Measurements from ENCODE around the gene PLA2G2C.
A peak's percentile ranks its signal among the peaks of the same experiment; 100 is the strongest.

The PLA2G2C gene

DNA sequence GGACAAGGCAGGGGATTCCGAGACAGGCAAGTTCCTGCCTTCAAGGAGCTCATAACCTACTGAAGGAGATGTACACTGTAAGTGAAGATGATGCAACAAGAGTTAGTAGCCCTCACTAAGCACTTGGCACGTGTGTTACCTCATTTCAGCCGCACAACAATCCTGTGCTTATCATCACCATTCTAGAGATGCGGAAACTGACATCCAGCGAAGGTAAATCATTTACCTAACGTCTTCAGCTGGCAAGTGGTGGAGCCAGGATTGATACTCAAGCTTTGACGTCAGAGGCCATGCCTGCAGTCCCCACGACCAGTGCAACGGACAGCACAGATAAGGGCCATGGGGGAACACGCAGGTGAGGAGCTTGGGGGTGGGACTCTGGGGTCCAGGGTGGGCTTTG, 3.3 kb downstream of the PLA2G2C start:
- no peak for DNase-seq

DNA sequence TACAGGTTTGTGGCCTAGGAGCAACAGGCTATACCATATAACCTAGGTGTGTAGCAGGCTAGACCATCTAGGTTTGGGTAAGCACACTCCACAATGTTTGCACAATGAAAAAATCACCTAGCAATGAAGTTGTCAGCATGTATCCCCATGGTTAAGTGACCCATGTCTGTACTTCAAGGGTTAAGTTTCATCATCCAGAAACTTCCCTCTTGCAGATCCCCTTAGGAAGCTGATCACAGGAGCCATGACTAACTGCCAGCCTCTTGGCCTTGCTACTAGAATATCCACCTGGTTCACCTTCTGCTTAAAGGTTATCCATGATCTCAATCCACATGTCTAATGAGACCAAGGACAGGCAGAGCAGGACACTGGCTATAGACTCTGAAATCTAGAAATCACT, 3.9 kb downstream of the PLA2G2C start:
- DNase-seq = no peak

DNA sequence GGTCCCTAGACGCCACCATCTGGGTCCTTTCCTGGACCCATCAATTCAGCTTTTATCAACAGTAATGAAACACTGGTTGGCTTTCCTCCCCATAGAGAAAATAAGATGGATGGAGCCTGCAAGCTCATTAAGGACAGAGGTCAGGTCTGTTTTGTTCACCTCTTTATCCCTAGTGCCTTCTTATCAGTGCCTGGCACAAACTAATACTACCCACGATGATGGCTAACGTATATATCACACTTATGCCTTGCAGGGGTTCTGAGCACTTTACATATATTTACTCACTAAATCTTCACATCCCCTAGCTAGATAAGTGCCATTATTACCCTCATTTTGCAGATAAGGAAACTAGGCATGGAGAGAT, 5.5 kb downstream of the PLA2G2C start:
- DNase-seq = no peak

DNA sequence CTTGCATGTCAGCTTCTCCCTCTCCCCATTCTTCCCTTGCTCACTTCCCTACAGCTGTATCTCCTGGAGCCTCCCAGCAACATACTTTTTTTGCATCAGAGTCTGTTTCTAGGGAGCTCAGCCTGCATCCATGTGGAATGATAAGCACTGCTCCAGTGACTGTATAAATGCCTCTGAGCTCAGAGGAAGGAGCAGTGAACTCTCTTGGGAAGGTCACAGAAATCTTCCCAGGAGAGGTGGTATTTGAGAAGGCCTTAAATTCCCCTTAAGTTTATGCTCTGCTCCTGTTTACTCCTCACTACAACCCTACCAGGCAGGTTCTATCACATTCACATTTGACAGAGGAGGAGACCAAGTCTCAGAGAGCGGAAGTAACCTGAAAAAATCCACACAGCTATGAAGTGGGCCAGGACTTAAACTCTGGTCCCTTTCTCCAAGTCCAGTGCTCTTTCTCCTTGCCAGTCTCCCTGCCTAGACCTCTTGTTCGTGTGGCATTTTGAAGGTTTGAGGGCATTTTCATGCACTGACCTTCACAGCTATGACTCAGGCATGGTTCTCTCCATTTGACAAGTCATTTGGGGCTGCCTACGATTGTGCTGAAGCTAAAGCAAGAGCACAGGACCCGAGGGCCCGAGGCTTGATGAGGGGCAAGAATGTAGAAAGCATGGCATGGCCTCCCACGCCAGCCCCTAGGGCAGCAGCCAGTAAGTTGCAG, 6.0 kb downstream of the PLA2G2C start:
- DNase-seq = no peak

DNA sequence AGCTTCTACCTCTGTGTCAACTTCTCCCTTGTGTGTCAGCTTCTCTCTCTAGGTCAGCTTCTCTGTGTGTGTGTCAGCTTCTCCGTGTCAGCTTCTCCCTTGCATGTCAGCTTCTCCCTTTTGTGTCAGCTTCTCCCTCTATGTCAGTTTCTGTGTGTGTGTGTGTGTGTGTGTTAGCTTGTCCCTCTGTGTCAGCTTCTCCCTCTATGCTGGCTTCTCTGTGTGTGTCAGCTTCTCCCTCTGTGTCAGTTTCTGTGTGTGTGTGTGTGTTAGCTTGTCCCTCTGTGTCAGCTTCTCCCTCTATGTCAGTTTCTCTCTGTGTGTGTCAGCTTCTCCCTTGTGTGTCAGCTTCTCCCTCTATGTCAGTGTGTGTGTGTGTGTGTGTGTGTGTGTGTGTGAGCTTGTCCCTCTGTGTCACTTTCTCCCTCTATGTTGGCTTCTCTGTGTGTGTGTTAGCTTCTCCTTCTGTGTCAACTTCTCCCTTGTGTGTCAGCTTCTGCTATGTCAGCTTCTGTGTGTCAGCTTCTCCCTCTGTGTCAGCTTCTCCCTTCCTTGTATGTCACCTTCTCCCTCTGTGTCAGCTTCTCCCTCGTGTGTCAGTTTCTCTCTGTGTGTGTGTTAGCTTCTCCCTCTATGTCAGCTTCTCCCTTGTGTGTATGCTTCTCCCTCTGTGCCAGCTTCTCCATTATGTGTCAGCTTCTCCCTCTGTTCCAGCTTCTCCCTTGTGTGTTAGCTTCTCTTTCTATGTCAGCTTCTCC, 6.8 kb downstream of the PLA2G2C start:
- DNase-seq = no peak

DNA sequence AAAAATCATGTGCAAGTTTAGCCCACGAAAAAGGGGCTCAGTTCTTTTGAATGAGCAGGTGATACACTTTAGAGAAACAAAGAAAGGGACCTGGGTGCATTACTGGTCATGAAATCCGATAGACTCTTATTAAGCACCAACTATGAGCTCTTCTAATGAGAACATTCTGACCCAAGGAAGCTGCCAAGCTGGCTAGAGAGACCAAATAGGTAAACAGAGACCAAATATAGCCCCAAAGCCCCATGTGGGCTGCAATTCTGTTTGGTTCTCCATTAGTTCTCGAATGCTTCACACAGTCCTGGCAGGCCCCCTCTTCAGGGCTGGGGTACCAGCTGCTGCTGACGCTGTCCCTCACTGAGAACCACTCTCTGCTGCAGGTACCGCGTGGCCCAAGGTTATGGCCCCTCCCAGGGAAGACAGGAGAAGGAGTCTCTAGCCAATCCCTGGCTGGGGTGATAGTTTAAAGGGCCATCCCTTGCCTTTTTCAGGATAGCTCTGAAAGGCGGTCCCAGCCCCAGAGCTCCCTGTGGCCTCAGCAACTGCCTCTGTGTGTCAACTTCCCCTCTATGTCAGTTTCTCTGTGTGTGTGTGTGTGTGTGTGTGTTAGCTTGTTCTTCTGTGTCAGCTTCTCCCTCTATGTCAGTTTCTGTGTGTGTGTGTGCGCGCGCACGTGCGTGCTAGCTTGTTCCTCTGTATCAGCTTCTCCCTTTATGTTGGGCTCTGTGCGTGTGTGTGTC, 7.5 kb downstream of the PLA2G2C start:
- no peak for DNase-seq

DNA sequence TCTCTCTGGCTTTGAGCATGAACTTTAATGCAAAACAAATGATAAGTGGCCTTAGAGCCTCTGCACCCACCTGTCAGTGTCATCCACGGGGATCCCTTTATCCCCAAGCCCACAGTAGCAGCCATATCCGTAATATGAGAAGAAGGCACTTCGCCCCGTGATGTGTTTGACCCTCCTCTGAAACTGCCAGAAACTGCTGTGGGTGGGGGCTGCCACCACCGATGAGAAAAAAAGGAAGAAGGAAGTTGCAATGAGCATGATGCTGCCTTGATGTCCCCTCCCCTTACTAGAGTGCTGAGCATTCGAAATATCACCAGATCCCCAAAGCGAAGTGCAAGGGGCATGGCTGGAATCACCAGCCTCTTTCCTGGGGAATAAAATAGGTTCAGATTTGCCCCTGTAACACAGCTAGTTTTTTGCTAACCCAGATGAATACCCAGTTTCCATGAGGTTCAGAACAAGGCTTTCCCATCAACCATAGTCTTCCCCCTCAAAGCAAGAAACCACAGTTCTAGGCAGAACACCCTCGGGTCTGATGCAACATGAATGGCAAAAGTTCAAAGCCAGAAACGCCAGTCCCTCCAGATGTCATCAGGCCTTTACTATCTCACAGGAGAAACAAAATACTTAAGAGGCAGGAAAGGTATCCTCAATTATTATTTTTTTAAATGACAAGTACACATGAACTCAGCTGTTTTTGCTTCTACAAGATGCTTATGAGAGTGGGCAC, 11.2 kb downstream of the PLA2G2C start:
- no peak for DNase-seq

DNA sequence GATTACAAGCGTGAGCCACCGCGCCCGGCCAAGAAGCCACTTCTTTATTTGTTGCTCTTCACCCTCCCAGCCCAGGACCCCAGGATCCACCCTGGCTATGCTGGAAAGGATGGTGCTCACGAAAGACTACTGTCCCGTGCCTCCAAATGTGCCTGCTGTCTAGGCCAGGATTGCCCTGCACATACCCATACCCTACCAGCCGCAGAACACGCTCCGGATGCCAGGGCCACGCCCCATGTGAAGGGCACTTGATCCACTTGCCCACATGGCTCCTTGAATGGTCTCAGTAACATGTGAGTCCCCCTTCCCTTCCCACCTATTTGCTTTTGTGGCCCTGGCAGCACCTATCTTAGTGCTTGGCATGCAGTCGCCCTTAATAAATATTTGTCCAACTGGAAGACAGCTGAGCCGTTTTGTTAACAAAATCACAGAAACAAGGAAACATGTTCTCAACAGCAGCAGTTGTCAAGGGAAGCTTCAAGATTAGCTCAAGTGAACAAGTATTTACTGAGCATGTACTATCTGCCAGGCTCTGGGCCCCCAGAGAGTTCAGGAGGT, 14.2 kb downstream of the PLA2G2C start:
- DNase-seq = no peak

DNA sequence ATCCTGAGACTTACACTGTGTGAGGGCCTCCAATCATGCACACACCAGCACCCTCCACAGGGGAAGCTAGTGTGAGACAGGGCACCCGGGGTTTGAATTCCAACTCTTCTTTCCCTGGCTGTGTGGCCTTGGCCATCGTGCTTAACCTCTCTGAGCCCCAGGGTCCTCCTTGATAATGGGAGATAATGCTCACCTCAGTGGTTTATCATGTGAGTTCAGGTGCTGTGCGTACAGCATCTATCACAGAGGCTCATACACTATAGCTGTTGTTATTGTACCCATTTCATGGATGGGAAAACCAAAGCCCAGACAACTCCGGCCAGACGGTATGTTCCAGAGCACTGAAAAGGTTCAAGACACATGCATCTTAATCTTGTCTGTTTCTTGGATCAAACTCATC, 16.4 kb downstream of the PLA2G2C start:
- DNase-seq = no peak

DNA sequence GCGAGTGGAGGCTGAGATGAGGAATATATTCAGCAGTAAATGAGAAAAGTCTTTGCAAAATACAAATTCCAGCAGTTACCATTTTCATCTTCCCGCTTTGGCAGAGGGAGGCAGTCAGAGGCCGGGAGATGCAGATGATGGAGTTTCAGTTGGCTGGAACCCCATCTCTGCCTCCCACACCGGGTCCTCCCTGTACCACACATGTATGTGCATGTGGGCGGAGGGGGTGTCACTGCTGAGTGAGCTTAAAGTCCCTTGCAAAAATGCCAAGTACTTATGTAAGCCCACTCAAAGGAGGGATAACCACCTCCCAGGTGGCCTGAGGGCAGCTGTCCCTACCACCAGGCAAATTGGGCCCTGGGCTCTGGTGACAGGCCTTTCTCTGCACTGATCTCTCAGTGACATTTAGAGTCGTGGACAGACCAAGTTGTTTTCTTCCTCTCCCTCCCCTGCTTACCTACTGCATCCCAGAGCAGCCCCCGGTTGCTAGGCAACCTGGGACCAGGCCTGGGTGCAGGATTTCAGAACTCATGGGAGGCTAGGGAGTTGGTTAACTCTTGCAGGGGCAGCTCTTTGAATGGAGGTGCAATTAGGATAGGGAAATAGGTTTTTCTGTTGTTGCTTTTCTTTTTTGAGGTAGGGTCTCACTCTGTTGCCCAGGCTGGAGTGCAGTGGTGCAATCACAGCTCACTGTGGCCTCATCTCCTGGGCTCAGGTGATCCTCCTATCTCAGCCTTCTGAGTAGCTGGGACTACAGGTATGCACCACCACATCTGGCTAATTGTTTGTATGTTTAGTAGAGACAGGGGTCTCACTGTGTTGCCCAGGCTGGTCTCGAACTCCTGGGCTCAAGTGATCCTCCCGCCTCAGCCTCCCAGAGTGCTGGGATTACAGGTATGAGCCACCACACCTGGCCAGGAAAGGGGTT, 17.5 kb downstream of the PLA2G2C start:
- no peak for DNase-seq

DNA sequence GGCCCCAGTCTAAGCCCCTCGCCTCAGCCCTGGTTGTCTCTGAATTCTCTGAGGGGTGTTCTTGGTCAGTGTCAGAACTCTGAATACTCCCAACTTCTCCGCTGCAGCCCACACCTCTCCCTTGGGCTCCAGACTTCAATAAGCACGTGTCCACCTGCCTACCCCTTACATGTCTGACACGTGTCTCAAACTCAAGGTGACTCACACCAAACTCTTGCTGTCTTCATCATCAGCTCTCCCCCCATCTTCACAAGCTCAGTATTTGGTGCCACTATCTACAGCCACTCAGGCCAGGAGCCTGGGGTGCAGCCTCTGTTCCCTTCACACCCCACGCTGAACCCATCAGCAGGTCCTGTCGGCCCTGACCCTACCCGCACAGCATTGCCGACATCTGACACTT, 19.2 kb downstream of the PLA2G2C start:
- DNase-seq = no peak

DNA sequence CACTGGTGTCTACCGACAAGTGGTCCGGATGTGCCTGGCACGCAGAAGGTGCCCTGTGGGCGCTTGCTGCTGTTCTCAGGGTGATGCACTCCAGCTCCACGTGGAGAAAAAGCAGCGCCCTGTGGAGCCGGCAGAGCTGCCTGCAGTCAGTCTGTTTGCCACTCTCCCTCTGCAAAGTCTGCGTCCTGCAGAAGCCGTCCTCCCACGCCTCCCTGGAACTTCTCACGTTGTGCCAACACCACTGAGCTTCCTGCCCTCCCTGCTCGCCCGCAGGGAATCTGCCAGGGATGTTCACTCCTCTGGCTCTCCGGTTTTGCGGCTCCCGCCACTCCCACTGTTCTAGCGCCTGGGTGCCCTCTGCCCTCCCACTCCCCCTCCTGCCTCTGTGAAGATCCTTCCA, 20.3 kb downstream of the PLA2G2C start:
- DNase-seq = no peak

DNA sequence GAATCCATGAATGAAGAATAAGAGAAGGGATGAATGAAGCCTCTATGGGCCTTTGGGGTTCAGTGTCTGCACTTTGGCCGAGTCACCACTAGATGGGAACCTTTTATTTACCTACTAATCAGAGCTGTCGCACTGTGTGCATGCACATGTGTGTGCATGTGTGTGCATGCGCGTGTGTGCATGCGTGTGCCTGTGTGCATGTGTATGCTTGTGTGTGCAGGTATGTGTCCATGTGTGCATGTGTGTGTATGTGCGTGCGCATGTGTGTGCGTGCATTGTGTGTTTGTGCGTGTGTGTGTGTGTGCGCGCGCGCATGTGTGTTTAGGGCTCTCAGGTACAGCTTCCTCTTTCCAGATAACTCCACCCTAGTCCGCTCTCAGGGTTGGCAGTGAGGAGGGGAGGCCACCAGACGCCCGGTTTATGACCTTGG, 20.8 kb downstream of the PLA2G2C start:
- no peak for DNase-seq

DNA sequence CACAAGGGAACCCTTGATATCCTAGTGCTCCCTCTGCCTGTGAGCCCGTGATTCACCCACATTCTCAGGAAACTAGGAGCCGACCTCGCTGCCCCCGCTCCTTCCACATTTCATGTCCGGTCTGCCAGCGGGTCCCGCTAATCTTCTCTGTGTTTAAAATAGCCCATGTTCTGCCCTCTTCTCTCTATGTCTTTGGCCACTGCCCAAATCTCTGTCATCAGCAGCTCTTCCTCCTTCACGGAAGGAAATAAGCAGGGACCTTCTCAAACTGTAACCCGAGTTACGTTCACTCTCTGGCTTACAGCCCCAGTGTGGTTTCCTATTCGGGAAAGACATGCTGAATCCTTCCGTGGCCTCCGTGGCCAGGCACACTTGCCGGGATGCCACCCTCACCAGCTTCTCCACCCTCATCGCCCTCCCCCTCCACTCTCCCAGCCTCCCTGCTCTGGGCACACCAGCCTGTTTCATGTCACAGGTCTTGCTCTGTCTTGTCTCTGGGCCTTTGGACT, 21.6 kb downstream of the PLA2G2C start:
- no peak for DNase-seq

DNA sequence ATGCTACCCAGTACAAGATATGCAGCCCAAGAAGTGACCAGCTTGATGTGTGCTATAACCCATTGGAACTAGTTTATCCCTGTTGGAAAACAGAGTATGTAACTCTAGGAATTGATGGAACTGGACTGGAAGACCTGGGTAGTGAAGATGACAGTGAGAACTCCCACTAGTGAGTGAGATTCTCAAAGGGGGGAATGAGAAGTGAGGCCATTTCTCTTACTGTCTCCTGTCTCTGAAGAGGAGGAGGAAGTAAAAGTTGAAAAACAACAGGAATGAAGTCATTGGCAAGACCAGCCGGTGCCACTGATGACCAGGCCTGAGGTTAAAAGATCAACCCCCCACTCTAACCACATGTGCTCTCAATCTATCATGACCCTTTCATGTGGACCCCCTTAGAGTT, 26.3 kb downstream of the PLA2G2C start:
- no peak for DNase-seq

DNA sequence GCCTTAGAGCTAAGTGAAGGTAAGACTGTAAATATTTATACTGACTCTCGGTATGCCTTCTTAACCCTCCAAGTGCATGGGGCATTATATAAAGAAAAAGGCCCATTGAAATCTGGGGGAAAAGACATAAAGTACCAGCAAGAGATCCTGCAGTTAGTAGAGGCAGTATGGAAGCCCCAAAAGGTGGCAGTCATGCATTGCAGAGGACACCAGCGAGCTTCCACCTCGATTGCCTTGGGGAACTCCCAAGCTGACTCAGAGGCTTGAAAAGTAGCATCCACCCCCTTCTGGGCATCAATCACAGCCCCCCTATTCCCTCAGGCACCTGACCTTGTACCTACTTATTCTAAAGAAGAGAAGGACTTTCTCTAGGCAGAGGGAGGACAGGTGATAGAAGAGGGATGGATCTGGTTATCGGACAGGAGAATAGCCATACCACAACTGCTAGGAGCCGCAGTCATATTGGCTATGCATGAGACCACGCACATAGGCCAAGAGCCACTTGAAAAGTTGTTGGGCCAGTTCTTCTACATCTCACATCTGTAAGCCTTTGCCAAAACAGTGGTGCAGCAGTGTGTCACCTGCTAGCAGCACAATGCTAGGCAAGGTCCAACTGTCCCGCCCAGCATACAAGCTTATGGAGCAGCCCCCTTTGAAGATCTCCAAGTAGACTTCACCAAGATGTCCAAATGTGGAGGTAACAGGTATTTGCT, 27.8 kb downstream of the PLA2G2C start:
- no peak for DNase-seq

DNA sequence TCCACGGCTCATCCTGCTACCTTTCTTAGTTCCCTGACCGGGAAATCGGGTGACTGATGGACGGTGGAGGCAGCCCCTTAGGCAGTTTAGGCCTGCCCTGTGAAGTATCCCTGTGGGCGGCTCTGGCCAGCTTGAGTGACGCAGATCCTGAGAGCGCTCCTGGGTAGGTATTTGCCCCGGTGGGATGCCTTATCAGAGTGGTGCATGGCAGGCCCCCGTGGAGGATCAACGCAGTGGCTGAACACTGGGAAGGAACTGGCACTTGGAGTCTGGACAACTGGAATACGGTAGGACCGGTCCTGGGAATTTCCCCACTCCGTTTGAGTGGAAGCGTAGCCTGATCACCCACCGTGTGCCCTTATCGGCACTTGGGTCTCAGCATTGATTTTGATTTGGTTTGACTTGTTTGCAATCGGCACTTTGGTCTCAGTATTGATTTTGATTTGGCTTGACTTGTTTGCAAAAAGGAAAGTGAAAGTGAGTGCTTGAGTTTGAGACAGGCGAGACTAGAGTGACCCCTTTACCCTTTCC, 32.0 kb downstream of the PLA2G2C start:
- no peak for DNase-seq

DNA sequence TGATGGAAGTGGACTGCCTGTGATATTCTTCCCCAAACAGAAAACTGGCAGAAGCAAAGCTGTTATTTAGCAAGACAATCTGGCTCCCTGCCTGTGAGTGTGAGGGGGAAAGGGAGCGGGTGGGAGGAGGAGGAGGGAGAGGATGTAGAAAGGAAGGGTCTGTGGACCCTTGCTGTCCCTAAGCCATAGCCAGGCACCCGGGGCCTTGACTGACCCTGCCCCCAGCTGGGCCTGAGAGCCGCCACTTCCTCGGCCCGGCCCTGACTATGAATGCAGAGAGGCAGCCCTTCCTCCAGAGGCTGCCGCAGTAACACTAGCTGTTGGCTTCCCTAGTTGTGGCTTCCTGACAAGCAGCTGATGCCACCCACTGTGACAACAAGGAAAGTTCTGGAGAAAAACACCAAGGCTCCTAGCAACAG, 33.3 kb downstream of the PLA2G2C start:
- DNase-seq = no peak

DNA sequence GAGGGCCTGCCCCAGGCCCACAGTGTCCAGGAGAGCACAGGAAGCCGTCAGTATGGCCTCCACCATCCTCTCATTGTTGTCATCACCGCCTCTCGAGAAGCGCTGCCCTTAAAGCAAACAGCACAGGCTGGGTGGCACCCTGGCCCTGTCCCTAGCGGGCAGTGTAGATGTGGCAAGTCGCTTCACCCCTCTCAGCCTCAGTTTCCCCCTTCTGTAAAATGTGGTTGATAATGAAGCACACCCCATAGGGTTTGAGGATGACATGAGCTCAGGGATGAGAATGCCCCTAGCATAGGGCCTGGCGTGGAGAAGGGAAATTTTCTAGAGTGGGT, 33.8 kb downstream of the PLA2G2C start:
- no peak for DNase-seq

DNA sequence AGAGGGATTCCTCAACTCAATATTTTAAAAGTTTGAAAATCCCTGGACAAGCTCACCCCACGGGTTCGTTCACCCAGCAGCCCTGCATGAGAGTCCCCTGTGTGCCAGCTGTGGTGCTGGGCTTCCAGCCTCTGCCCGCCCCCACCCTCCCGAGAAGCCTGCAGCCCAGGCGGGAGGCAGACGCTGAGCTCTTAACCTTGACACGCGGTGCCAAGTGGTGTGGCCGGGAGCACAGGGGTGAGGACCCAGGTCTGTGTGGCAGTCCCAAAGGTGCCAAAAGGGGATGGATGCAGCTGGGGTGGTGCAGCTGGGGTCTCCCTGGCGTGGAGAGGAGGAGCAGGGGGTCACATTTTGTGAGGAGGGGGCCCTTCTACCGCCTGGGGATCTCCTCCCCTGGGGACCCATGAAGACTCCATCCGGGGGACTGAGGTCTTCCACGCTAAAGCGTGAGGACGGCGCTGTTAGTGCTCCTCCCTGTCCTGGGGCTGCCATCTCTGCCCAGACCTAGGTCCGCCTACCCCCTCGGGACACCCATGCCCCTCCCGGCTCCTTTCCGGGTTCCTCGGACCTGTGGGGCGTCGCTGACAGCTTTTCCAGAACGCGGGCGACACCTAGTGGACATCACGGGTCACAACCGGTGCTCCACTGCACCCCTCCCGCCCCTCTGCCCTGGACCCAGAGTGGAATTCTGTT, 34.3 kb downstream of the PLA2G2C start:
- DNase-seq = peak; percentile 82

All from NCI-H2227 treated with DMSO at 0.1 percent for 48 hours (cell line).